Measurements from ENCODE around the gene FGF3. TPM values are rescaled to one million over a fixed set of nuclear protein-coding genes. Genes with fewer than 3 reads are reported as not detected.

The FGF3 gene
- total RNA-seq, 2 experiments from 2014 or later = not detected

DNA sequence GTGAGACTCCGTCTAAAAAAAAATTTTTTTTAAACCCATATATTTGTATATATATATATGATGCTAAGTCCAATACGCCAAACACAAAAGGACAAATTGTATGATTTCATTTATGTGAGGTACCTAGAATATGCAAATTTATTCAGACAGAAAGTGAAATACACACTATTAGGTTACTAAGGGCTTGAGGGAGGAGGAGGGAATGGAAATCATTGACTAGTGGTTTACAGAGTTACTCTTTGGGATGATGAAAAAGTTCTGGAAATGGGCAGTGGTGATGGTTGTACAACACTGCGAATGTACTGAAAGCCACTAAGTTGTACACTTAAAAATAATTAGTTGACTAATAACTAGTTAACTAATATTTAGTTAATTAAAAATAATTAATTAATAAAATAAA is 36.2 kb upstream of the FGF3 start:
- Histone ChIP-seq H3K9me3 (ENCODE audit: control insufficient read depth in 1 of 2, insufficient read depth in 1 of 2, low read length in 2 of 2) (peaks cover 7 to 11% of the 10 kb centered on the region in 2 experiments), H3K36me3 (ENCODE audit: insufficient read depth, low read length) (no peaks in the 10 kb centered on the region), H3K4me3 (ENCODE audit: low read length) (no peak overlapping the region), H3K27me3 (ENCODE audit: control insufficient read depth in 1 of 2, insufficient read depth in 2 of 2, low read length in 2 of 2) (peaks cover 4 to 21% of the 10 kb centered on the region in 2 experiments), H3K27ac (ENCODE audit: low read depth in 1 of 2, low read length in 2 of 2) (no peak overlapping the region), H3K4me1 (ENCODE audit: insufficient read depth, low read length) (no peaks in the 10 kb centered on the region)
- ChIA-PET CTCF (interaction anchor here (1.4 kb wide), 1 partner anchor 13 kb away, joined by 3 read pairs; no protein-coding TSS in a partner anchor), POLR2A (no interaction called here)
- Mint-ChIP-seq H3K27me3 (peaks cover 62% of the 10 kb centered on the region), H3K27ac (no peak overlapping the region), H3K4me1 (ENCODE audit: low read depth) (no peaks in the 10 kb centered on the region), H3K4me3 (no peak overlapping the region), H3K9me3 (no peaks in the 10 kb centered on the region), H3K36me3 (ENCODE audit: low read depth) (no peaks in the 10 kb centered on the region)
- ATAC-seq (ENCODE audit: poor library complexity) (no peak), DNase-seq (no peak)
- intact Hi-C loops (cut with DNase I, micrococcal nuclease) = no loop called here
- TF ChIP-seq CTCF (IDR thresholded peaks at IDR 0.05) = no peak

GRCh38 chr11:69854713-69855112 is 35.5 kb upstream of the FGF3 start:
- Histone ChIP-seq H3K9me3 (ENCODE audit: control insufficient read depth in 1 of 2, insufficient read depth in 1 of 2, low read length in 2 of 2) (peaks cover 7 to 11% of the 10 kb centered on the region in 2 experiments), H3K4me3 (ENCODE audit: low read length) (no peak overlapping the region), H3K27me3 (ENCODE audit: control insufficient read depth in 1 of 2, insufficient read depth in 2 of 2, low read length in 2 of 2) (peaks cover 4 to 21% of the 10 kb centered on the region in 2 experiments), H3K36me3 (ENCODE audit: insufficient read depth, low read length) (no peaks in the 10 kb centered on the region), H3K4me1 (ENCODE audit: insufficient read depth, low read length) (no peaks in the 10 kb centered on the region), H3K27ac (ENCODE audit: low read depth in 1 of 2, low read length in 2 of 2) (no peak overlapping the region)
- Mint-ChIP-seq H3K27me3 (peaks cover 61% of the 10 kb centered on the region), H3K4me3 (no peak overlapping the region), H3K9me3 (no peaks in the 10 kb centered on the region), H3K36me3 (ENCODE audit: low read depth) (no peaks in the 10 kb centered on the region), H3K27ac (no peak overlapping the region), H3K4me1 (ENCODE audit: low read depth) (no peaks in the 10 kb centered on the region)
- DNase-seq = no peak
- intact Hi-C loops (cut with DNase I, micrococcal nuclease) = no loop called here
- TF ChIP-seq CTCF (IDR thresholded peaks at IDR 0.05) = no peak
- ChIA-PET CTCF (no interaction called here), POLR2A (no interaction called here)
- ATAC-seq (ENCODE audit: poor library complexity) = no peak

DNA sequence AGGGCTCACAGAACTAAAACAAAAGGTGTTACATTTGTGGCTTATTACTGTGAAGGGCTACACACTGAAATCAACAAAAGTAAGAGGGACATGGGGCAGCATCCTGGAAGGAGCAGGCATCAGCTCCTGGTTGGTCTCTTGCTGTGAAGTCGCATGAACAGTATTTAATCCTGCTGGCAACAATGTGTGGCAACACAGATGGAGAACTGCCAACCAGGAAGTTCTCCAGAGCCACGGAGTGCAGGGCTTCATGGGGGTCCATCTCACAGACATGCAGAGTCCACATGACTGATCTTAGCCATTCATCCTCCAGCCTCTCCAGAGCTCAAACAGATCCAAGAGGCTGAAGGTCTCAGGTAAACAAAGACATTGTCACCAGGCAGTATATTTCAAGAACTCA is 32.8 kb upstream of the FGF3 start:
- no peak for ATAC-seq (ENCODE audit: poor library complexity)

More for the DNA sequence above, 32.8 kb upstream of the FGF3 start:
- H3K36me3 ChIP-seq (ENCODE audit: insufficient read depth, low read length) = no peaks in the 10 kb centered on the region
- no peak for TF ChIP-seq CTCF (IDR thresholded peaks at IDR 0.05)
- no peaks in the 10 kb centered on the region for H3K4me1 ChIP-seq (ENCODE audit: insufficient read depth, low read length)
- H3K9me3 ChIP-seq (ENCODE audit: control insufficient read depth in 1 of 2, insufficient read depth in 1 of 2, low read length in 2 of 2) = peaks cover 7 to 11% of the 10 kb centered on the region in 2 experiments
- Mint-ChIP-seq H3K4me1 (ENCODE audit: low read depth) (no peaks in the 10 kb centered on the region), H3K36me3 (ENCODE audit: low read depth) (no peaks in the 10 kb centered on the region), H3K9me3 (peaks cover 2% of the 10 kb centered on the region), H3K27ac (no peak overlapping the region), H3K4me3 (no peak overlapping the region), H3K27me3 (peaks cover 47% of the 10 kb centered on the region)
- CTCF ChIA-PET = no interaction called here
- H3K4me3 ChIP-seq (ENCODE audit: low read length) = no peak overlapping the region
- H3K27me3 ChIP-seq (ENCODE audit: control insufficient read depth in 1 of 2, insufficient read depth in 2 of 2, low read length in 2 of 2) = peaks cover 4 to 21% of the 10 kb centered on the region in 2 experiments
- H3K27ac ChIP-seq (ENCODE audit: low read depth in 1 of 2, low read length in 2 of 2) = no peak overlapping the region
- no peak for DNase-seq
- intact Hi-C loops (cut with DNase I, micrococcal nuclease) = no loop called here
- POLR2A ChIA-PET = no interaction called here

All from CD4-positive, alpha-beta T cell (primary cell).